Central memory CD4-positive, alpha-beta T cell (primary cell): ENCODE data around the gene HNRNPC.
"Not testable (repeated sequence)": the region's sequence is repeated elsewhere in the genome, so short reads cannot be mapped to it uniquely, and the experiment has no call there.

Source experiments
- DNase-seq: peaks from one replicate; pipeline ENCODE4 v3.0.0; 2022

The HNRNPC gene

DNA sequence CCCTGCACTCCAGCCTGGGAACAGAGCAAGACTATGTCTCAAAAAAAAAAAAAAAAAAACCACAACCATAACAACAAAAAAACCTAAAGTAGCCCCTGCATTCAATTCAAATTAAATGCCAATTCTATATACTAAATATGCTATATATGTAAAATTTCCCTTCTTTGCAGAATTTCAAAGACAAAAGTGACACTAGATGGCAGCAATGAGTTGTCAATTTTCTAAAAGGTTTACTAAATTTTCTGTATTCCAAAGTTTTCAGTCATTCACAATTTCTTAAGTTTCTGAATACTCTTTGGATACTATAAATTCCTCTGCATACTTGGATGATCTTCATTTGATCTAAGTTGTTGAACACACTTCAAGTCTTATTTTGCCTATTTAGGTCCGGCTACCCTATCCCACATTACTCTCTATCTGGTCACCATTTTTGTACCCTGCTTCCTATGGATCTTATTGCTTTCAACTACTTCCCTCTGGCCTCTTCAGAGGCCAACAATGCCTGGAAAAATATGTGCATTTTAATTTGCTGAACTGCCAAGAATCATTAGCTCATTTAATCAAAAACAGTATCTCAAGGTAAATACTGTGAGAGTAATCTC is 27.9 kb downstream of the HNRNPC start:
- DNase-seq: peak; percentile 29

DNA sequence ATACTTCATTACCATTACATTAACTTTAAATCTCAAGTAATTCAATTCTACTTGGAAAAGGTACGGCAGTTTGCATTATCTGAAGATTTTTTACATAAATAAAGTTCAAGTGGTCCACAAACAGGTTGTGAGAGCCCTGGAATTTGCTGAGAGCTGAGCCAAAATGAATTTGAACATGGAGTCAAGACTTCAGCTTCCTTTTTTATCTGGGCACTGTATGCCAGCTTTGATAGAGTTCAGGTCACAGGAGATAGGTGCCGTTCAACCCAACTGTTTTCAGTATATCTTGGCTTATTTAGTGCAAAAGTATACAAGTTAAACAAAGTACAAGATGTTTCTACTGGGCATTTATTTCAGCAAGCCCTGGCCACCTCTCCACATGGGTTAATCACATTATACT is 28.8 kb downstream of the HNRNPC start:
- no peak for DNase-seq

DNA sequence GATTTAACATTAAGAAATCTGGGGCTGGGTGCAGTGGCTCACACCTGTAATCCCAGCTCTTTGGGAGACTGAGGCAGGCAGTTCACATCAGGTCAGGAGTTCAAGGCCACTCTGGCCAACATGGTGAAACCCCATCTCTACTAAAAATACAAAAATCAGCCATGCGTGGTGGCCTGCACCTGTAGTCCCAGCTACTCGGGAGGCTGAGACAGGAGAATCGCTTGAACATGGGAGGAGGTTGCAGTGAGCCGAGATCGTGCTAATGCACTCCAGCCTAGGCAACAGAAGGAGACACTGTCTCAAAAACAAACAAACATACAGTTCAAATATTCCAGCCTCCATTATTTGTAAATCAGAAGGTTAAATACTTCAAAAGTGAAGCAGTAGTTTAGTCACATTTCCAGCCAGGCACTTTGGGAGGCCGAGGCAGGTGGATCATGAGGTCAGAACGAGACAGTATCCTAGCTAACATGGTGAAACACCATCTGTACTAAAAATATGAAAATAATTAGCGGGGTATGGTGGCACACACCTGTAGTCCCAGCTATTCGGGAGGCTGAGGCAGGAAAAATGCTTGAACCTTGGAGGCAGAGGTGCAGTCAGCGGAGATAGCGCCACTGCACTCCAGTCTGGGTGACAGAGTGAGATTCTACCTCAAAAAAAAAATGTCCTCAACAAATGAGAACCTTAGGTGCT is 30.3 kb downstream of the HNRNPC start:
- no peak for DNase-seq

DNA sequence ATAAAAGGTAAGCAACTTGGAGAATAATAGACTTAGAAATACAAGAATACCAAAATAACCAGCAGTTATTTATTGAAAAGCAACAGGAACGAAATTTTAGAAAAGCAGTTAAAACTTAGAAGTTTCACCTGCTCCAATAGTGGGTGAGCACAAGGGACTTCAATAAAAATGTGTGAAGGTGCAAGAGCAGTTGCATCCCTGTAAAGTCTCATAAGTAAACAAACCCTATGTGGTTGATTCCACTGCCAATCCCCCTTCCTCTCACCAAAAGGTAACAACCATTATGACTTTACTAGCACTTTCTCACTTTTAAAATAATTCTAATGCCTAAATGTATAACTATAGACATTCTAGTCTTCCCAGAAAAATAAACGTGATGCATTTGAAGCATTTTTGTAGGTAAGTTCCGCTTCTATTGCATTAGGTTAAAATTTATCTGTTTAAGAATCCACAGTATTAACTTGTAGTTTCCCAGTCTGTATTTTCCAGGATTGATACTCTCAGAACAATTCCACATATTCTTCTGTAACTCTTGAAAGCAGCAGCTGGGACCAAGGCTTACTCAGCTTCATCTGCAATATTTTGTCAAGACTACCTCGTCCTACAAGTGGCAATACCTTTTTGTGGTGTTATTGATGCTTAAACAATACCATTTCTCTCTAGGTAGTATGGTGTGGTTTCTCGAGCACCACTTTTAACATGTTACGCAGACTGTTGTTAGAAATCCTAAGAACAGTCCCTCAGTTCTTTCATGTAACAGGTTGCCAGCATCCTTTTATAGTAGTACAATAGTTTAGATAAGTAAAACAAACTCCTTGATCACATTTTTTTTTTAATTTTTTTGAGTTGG is 32.1 kb downstream of the HNRNPC start:
- no peak for DNase-seq

DNA sequence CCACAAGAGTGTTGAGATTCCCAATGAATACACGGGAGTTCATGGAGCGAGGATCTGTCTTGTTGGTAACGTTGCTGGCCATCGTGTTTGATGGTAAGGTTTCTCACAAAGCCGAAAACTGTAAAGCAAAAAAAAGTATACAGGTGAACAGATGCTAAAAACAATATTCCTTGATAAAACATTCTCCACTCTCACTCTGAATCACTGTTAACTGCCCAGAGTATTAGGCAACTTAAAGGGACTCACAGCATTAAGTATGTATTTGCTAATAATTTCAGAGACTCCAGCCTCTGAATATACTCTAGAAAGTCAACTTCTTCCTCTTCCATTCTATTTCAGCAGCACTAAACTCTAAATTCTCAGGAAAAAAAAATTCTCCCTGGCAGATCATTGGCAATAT is 35.1 kb downstream of the HNRNPC start:
- no peak for DNase-seq

DNA sequence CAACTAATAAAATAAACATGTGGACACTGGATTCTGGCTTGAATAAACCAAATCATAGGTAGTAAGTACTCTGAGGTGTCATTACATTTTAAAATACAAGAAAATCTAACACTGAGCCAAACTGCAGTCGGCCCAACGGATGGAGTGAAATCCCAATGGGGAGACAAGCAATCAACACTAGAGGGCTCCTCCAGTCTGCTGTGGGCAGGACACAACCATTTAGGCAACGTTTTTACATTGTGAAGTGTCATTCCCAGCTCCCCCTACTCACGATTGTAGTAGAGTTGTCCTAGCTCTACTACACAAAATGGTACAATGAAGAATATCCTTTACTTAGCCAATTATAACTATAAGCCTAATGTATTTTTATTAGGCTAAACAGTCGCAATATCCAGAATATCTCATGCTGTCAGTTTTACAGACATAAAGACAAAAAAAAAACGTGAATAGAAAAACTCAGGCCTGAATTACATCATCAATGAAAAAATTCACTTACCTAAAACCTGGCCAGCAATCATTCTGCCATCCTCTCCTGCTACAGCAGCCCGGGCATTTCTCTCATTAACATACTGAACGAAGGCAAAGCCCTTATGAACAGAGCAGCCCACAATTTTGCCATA is 35.7 kb downstream of the HNRNPC start:
- DNase-seq: no peak

DNA sequence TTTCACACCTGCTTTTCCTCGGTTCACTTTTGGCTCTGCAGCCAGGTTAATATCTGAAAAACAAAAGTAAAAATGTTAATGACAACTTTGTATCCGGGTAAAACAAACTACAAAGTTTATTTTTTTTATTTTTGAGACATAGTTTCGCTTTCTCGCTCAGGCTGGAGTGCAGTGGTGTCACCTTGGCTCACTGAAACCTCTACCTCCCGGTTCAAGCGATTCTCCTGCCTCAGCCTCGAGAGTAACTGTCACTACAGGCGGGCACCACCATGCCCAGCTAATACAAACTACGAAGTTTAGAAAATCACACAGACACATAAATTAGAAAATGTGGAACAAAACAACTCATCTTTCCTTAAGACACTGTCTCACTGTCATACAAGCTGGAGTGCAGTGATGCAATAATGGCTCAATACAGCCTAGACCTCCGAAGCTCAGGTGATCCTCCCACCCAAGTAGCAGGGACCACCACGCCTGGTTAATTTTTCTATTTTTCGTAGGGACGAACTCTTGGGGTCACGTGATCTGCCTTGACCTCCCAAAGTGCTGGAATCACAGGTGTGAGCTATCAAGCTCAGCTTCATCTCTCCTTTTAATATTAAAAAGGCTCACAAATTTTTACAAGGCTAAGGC is 38.1 kb downstream of the HNRNPC start:
- peak; percentile 56 for DNase-seq

DNA sequence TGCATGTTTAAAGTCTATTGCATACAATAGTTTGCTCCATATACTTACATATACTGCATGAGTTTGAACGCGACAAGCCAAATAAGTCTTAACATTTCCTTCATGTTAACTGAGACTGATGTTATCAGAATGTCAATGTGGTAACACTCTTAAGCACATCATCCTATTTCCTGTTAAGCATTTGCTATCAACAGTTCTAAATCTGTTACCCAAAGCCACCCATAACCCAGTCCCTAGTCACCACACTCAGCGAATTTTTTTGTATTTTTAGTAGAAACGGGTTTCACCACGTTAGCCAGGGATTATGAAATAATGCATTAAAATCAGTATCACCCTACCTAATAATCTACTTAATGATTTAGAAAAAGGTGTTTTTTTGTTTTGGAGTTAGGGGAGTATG is 39.4 kb downstream of the HNRNPC start:
- DNase-seq: peak; percentile 74

DNA sequence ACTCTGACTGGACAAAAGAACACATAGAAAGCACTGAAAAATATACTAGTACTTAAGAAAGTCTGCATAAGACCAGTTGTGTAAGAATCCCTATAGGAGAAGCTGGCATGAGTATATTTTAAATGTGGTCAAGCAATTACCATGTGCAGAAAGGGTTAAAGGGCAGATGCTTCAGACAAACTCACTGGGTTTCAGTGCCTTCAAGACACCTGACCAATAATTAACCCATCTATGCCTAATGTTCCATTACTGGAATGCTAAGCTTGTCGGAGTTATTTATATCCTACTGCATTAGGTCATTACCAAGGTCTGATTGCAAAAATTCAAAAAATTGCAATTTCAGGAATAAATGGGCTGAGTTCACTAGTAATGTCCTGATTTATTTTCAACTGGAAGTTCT is 41.3 kb downstream of the HNRNPC start:
- DNase-seq: no peak

DNA sequence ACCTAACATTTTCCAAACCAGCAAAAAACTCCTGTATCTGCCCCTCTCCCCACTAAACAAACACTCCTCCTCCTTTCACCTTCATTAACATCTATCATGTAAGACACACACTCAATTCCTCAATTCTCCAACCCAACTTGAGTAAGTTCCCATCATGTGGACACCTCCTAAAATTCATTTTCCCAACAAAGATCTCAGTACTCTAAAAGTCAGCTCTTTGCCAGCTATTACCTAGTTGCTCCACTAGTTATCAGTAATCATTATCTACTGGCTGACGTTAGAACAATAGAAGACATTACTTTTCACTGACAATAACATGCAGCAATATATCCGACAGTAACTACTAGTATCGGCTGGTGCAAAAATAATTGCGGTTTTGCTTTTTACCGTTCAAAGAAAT is 42.1 kb downstream of the HNRNPC start:
- DNase-seq: no peak

DNA sequence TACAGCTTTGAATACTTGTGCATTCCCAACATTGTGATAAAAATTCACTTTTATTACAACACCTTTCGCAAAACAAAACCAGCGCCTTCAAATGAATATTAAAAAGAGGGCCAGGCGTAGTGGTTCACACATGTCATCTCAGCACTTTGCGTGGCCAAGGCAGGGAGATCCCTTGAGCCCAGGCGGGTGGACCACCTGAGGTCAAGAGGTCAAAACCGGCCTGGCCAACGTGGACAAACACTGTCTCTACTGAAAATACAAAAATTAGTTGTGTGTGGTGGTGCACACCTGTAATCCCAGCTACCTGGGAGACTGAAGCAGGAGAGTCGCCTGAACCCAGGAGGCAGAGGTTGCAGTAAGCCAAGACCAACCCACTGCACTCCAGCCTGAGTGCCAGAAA is 42.8 kb downstream of the HNRNPC start:
- no peak for DNase-seq

DNA sequence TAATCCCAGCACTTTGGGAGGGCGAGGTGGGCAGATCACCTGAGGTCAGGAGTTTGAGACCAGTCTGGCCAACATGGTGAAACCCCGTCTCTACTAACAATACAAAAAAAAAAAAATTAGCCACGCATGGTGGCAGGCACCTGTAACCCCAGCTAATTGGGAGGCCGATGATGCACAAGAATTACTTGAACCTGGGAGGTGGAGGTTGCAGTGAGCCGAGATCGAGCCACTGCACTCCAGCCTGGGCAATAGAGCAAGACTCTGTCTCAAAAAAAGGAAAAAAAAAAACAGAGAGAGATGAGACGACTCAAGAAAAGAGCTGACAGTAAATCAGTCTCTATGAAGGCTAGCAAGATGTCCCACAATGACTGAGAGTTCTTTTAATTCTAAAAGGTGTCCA is 44.1 kb downstream of the HNRNPC start:
- DNase-seq: not testable (repeated sequence)

DNA sequence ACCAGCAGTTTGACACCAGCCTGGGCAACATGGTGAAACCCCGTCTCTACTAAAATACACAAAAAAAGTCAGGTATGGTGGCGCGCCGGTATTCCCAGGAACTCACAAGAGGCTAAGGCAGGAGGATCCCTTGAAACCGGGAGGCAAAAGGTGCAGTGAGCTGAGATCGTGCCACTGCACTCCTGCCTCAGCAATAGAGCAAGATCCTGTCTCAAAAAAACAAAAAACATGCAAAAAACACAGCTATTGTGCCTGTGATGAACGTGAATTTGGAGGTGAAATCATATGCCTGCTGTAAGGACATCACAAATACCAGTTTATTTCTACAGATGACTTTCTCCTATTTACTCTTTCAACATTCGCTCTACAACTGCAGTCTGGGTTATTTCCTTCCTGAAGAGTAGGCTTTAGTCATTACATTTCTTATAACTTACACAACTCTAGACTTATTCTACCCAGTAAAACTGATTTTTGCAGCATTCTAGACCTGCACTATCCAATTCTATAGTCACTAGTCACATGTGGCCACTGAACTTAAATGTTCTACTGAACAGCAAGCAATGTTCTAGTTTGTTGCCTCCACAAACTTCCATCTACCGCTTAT is 48.3 kb downstream of the HNRNPC start:
- no peak for DNase-seq

DNA sequence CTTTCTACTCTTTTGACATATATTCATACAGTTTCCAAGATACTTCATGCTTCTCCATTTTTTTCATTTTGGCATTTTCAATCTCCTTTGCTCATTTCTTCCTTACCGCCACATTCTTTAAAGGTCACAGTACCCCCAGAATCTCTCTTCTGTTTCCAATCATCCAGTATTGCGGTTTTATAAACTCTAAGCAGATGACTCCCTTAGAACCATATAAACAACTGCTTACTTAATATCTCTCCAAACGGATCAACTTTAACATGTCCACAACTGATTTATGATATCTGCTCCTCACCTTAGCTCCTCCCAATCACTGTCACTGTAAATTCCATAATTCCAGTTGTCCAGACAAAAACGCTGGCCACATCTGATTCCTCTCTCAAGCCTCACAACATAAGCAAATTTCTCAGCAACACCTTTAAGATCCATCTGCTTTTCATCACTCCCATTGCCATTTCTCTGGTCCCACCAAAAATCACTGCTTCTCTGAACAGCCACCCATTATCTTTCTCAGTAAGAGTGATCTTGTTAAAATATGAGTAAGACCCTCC is 49.6 kb downstream of the HNRNPC start:
- no peak for DNase-seq

DNA sequence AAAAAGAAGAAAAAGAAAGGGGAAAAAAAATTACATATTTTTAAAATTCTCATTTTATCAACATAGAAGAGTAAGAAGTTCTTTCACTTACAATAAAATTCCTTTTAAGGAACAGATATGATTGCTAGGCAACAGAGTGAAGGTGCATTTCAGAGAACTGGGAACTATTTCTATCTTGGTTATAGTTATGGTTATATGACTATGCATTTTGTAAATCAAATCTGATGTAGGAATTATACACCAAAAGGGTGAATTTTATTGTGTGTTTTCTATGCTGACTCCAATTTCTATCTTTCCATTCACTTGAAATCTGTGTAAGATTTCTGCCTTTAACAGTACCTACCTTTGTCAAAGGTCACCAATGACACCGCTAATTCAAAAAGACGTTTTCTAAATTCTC is 50.1 kb downstream of the HNRNPC start:
- no peak for DNase-seq

DNA sequence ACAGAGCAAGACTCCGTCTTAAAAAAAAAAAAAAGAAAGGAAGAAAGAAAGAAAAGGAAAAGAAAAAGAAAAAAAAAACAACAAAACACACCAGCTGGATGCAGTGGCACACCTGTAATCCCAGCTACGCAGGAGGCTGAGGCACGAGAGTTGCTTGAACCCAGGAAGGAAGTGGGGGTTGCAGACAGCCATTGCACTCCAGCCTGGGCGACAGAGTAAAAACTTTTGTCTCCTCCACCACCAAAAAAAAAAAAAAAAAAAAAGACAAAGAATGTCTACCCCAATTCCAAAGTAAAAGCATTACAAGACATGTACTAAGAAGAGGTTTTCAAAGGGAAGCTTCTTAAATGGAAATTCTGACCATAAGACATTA is 53.4 kb downstream of the HNRNPC start:
- peak; percentile 27 for DNase-seq

DNA sequence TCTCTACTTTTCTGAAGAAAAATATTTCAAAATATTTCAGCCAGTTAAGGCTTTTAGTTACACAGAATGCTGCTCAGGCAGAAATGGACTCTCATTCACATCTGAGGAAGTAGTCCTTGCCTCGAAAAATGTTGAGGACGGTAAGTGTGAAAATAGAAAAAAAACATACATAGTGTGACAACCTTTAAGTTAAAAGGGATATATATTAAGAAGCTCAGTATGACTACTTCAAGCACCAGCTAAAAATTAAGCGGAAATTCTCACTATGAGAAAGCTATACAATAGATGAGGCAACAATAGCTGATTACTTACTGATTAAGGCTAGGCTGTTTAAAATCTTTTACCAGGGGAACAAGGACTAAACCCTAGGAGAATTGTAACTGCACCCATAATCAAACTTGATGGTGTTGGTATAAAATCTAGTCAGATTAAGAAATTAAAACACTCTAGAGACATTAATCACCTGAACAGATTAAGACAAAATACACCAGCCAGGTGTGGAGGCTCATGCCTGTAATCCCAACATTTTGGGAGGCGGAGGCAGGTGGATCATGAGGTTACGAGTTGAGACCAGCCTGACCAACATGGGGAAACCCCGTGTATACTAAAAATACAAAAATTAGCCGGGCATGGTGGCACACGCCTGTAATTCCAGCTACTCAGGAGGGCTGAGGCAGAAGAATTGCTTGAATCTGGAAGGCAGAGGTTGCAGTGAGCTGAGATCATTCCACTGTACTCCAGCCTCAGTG is 53.9 kb downstream of the HNRNPC start:
- DNase-seq: no peak

DNA sequence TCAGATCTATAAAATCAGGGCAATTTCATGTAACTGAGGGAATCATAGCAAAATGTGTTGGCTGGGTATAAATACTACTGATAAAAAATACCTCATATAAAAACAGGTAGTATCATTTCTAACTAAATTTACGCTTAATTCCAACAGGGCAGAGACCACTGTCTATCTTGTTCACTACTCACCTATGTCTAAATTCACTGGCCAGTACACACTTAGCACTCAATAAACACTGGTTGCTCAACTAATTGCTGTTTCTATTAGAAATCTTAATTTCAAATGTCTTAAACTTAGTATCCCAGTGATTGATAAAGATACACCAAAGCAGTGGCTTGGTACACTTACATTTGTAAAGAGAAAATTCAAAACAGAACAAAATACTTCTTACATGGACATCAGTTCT is 55.6 kb downstream of the HNRNPC start:
- no peak for DNase-seq

DNA sequence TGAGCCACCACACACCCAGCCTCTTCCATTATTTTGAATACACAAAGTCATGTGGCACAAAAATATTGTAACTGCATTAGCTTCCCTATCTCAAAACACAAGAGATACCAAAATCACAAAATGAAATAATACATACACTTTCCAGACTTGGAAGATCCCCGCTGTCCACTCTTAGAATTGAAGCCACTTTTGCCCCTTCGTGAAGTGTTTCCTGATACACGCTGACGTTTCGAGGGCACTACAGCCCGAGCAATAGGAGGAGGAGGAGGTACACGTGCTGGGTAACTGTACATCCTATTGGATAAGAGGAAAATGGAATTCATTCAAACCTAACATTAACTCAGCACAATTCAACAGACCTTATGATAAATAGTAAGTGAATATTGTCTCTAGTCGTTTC is 56.4 kb downstream of the HNRNPC start:
- not testable (repeated sequence) for DNase-seq

DNA sequence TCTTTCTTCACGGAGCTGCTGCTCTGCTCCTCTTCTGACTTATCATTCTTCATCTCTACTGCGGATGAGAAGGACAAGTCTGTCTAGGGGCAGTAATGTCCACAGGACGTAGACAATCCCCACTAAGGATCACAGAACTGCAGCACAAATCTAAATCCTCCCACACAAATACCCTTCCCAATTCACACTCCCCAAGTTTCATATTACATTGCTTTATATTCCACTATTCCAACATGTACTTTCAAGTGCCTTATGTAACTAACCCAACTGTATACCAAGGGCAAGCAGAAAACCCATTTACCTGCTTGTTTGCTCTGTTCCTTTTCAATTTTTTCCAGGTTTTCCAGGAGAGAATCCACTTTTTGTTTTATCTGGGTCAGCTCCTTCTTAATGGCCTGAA is 57.7 kb downstream of the HNRNPC start:
- DNase-seq: no peak

DNA sequence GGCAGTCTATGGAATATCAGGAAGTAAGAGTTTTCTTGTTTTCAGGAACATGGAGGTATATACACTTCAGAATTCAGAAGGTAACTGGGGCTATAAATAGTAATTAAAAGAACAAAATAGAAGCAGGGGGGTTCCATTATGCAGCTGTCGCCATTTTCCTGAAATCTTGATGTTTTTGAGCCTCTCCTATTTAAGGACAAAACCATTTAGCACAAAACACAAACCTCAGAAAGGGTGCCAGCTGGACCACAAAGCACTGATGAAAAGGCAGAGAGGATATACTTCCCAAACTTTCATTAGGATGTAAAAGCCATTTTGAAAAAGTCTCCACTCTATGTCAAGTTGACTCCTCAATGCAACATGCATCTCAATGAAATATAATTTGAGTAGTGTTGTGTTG is 59.2 kb downstream of the HNRNPC start:
- no peak for DNase-seq

DNA sequence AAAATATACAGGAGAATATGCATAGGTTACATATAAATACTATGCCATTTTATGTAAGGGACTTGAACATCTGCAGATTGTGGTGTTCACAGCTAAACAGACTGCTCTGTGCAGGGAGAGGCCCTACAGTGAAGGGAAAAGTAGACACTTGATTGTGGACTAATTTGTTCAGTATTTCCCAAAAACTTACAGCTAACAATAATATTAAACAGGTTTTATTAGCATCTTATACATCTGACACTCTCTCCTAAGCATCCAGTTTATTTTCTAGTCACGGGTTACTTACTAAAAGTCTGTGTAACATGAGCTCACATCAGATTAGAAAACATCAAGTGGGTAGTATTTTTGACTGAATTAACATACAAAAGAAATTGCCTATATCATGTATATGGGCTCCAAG is 60.1 kb downstream of the HNRNPC start:
- no peak for DNase-seq
